ENCODE data around the gene VPS35L. TPM values are rescaled to one million over a fixed set of nuclear protein-coding genes. Genes with fewer than 3 reads are reported as not detected.

Gene VPS35L
- total RNA-seq, 1 donor from 2014 or later: 60.0 TPM

- no peak for TF ChIP-seq CTCF (IDR thresholded peaks at IDR 0.05; ENCODE audit: unreplicated experiment)
- Mint-ChIP-seq H3K27me3 (ENCODE audit: unreplicated experiment) (peaks cover 12% of the 10 kb centered on the region), H3K9me3 (ENCODE audit: unreplicated experiment) (no peaks in the 10 kb centered on the region), H3K27ac (ENCODE audit: unreplicated experiment) (no peak overlapping the region), H3K4me1 (ENCODE audit: unreplicated experiment) (peaks cover 36% of the 10 kb centered on the region), H3K36me3 (ENCODE audit: low read depth, unreplicated experiment) (peaks cover 51% of the 10 kb centered on the region), H3K4me3 (ENCODE audit: unreplicated experiment) (no peak overlapping the region)
- no peak for DNase-seq (ENCODE audit: low spot score)
These were observed 152.2 kb downstream of the VPS35L start for GRCh38 chr16:19707569-19708295.

GRCh38 chr16:19708296-19709205 is 153.0 kb downstream of the VPS35L start:
- TF ChIP-seq CTCF (IDR thresholded peaks at IDR 0.05; ENCODE audit: unreplicated experiment): no peak
- peaks cover 29% of the 10 kb centered on the region for H3K4me1 Mint-ChIP-seq (ENCODE audit: unreplicated experiment)
- no peaks in the 10 kb centered on the region for H3K9me3 Mint-ChIP-seq (ENCODE audit: unreplicated experiment)
- peak overlapping the region; percentile 98 for H3K27ac Mint-ChIP-seq (ENCODE audit: unreplicated experiment)
- no peak overlapping the region for H3K4me3 Mint-ChIP-seq (ENCODE audit: unreplicated experiment)
- peaks cover 45% of the 10 kb centered on the region for H3K36me3 Mint-ChIP-seq (ENCODE audit: low read depth, unreplicated experiment)
- H3K27me3 Mint-ChIP-seq (ENCODE audit: unreplicated experiment): peaks cover 10% of the 10 kb centered on the region
- DNase-seq (ENCODE audit: low spot score): no peak

- Mint-ChIP-seq H3K4me3 (ENCODE audit: unreplicated experiment) (peak overlapping the region; percentile 76), H3K36me3 (ENCODE audit: low read depth, unreplicated experiment) (peaks cover 43% of the 10 kb centered on the region)
These were observed 154.1 kb downstream of the VPS35L start for GRCh38 chr16:19709381-19710136.

GRCh38 chr16:19710191-19710908 is 154.8 kb downstream of the VPS35L start:
- no peak for TF ChIP-seq CTCF (IDR thresholded peaks at IDR 0.05; ENCODE audit: unreplicated experiment)
- Mint-ChIP-seq H3K36me3 (ENCODE audit: low read depth, unreplicated experiment) (peaks cover 41% of the 10 kb centered on the region), H3K4me1 (ENCODE audit: unreplicated experiment) (peaks cover 36% of the 10 kb centered on the region), H3K4me3 (ENCODE audit: unreplicated experiment) (peak overlapping the region; percentile 76), H3K9me3 (ENCODE audit: unreplicated experiment) (no peaks in the 10 kb centered on the region), H3K27ac (ENCODE audit: unreplicated experiment) (peak overlapping the region; percentile 98), H3K27me3 (ENCODE audit: unreplicated experiment) (peaks cover 17% of the 10 kb centered on the region)
- no peak for DNase-seq (ENCODE audit: low spot score)

More at GRCh38 chr16:19709381-19710136, 154.1 kb downstream of the VPS35L start:
- DNase-seq (ENCODE audit: low spot score): no peak
- Mint-ChIP-seq H3K4me1 (ENCODE audit: unreplicated experiment) (peaks cover 35% of the 10 kb centered on the region), H3K27ac (ENCODE audit: unreplicated experiment) (peak overlapping the region; percentile 98), H3K9me3 (ENCODE audit: unreplicated experiment) (no peaks in the 10 kb centered on the region), H3K27me3 (ENCODE audit: unreplicated experiment) (peaks cover 14% of the 10 kb centered on the region)
- no peak for TF ChIP-seq CTCF (IDR thresholded peaks at IDR 0.05; ENCODE audit: unreplicated experiment)

All from endothelial cell (in vitro differentiated cells).